ENCODE data around the gene TBC1D2B.

TBC1D2B gene

DNA sequence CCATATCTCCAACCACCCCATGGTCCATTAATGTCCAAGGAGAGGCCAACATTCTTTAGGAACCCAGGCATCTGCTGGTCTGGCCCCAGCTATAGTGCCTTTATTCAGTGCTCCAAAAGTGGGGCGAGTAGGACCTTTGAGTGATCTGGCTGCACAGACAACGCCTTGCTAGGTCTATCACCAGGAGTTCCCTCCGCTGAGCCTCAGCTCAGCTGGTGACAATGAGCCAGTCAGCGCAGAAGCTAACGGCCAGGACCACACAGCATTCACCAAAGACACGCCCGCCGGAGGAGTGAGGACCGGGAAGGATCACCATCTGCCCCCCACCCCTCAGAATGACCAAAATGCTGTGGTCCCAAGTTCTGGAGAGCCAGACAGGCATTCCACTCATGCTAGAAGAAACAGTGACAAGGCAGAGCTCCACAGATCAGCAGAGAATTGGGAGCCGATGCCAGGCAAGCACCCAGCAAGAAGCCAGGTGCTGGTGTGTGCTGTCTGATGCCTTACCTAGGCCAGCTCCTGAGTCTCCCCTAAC lies 19.0 kb downstream of the TBC1D2B start:
- TF ChIP-seq HOXC10 (CRISPR knock-in tag; IDR thresholded peaks at IDR 0.05) (no peak), ZNF202 (tag by site-specific recombination; IDR thresholded peaks at IDR 0.05; ENCODE audit: borderline replicate concordance) (no peak), SP3 (tag by site-specific recombination; IDR thresholded peaks at IDR 0.05) (no peak), ZNF211 (tag by site-specific recombination; IDR thresholded peaks at IDR 0.05; ENCODE audit: low read depth) (no peak), ZNF701 (tag by site-specific recombination; IDR thresholded peaks at IDR 0.05) (no peak), WT1 (tag by site-specific recombination; IDR thresholded peaks at IDR 0.05) (no peak), ZFP37 (tag by site-specific recombination; IDR thresholded peaks at IDR 0.05) (no peak), ZNF654 (tag by site-specific recombination; IDR thresholded peaks at IDR 0.05; ENCODE audit: low read depth) (no peak), ZNF792 (tag by site-specific recombination; IDR thresholded peaks at IDR 0.05) (no peak), REPIN1 (tag by site-specific recombination; IDR thresholded peaks at IDR 0.05; ENCODE audit: low read depth) (no peak), ZNF366 (tag by site-specific recombination; conservative IDR thresholded peaks at IDR 0.05) (no peak)
- POLR2A ChIA-PET = interaction anchor here (0.8 kb wide), 1 partner anchor 10 kb away, joined by 3 read pairs; no protein-coding TSS in a partner anchor
- CTCF ChIA-PET = interaction anchor here (0.7 to 1.0 kb wide), 3 partner anchors 16 to 746 kb away, joined by 3 to 4 read pairs (median 3); no protein-coding TSS in a partner anchor
- H3K27ac ChIP-seq (ENCODE audit: extremely low read depth, low read depth, low read length) = no peak overlapping the region
- no peak overlapping the region for H3K4me3 ChIP-seq (ENCODE audit: low read depth, low read length)
- peaks cover 21% of the 10 kb centered on the region for H3K4me1 ChIP-seq (ENCODE audit: control insufficient read depth, insufficient read depth, low read length)
- no peaks in the 10 kb centered on the region for H3K9me3 ChIP-seq (ENCODE audit: control insufficient read depth, insufficient read depth, low read depth, low read length)
- peaks cover 3 to 7% of the 10 kb centered on the region in 2 experiments for H3K36me3 ChIP-seq (ENCODE audit: control insufficient read depth in 2 of 2, insufficient read depth in 1 of 2, low read length in 2 of 2)

DNA sequence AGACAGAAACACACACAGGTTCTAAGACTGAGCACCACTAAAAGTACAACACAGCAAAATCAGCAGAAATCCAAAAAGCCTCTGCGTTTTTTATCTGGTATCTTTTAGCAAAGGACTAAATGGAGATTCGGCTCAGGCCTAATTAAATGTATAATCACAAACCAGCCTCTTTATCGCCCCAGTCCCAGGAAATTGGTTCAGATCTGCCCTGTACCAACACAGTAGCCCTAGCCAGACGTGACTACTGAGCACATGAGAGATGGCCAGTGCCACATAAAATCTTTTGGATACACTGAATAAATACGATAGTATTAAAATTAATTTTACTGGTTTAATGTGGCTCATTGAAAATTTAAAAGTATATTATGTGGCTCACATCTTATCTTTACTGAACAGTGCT lies 19.7 kb downstream of the TBC1D2B start:
- POLR2A ChIA-PET = no interaction called here
- Histone ChIP-seq H3K4me1 (ENCODE audit: control insufficient read depth, insufficient read depth, low read length) (peaks cover 21% of the 10 kb centered on the region), H3K36me3 (ENCODE audit: control insufficient read depth in 2 of 2, insufficient read depth in 1 of 2, low read length in 2 of 2) (peaks cover 3 to 13% of the 10 kb centered on the region in 2 experiments), H3K9me3 (ENCODE audit: control insufficient read depth, insufficient read depth, low read depth, low read length) (no peaks in the 10 kb centered on the region), H3K4me3 (ENCODE audit: low read depth, low read length) (no peak overlapping the region), H3K27ac (ENCODE audit: extremely low read depth, low read depth, low read length) (no peak overlapping the region)
- CTCF ChIA-PET = no interaction called here
- TF ChIP-seq, protein P1, sequence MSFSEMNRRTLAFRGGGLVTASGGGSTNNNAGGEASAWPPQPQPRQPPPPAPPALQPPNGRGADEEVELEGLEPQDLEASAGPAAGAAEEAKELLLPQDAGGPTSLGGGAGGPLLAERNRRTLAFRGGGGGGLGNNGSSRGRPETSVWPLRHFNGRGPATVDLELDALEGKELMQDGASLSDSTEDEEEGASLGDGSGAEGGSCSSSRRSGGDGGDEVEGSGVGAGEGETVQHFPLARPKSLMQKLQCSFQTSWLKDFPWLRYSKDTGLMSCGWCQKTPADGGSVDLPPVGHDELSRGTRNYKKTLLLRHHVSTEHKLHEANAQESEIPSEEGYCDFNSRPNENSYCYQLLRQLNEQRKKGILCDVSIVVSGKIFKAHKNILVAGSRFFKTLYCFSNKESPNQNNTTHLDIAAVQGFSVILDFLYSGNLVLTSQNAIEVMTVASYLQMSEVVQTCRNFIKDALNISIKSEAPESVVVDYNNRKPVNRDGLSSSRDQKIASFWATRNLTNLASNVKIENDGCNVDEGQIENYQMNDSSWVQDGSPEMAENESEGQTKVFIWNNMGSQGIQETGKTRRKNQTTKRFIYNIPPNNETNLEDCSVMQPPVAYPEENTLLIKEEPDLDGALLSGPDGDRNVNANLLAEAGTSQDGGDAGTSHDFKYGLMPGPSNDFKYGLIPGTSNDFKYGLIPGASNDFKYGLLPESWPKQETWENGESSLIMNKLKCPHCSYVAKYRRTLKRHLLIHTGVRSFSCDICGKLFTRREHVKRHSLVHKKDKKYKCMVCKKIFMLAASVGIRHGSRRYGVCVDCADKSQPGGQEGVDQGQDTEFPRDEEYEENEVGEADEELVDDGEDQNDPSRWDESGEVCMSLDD (tag by site-specific recombination; IDR thresholded peaks at IDR 0.05) = no peak
- no peak for TF ChIP-seq ZNF768 (tag by site-specific recombination; IDR thresholded peaks at IDR 0.05)
- TF ChIP-seq ZNF791 (tag by site-specific recombination; IDR thresholded peaks at IDR 0.05) = no peak
- no peak for TF ChIP-seq ZNF350 (tag by site-specific recombination; IDR thresholded peaks at IDR 0.05)
- no peak for TF ChIP-seq ZNF510 (tag by site-specific recombination; IDR thresholded peaks at IDR 0.05; ENCODE audit: insufficient replicate concordance)
- TF ChIP-seq EGR2 (tag by site-specific recombination; IDR thresholded peaks at IDR 0.05; ENCODE audit: low read depth) = no peak
- TF ChIP-seq ZBTB48 (tag by site-specific recombination; IDR thresholded peaks at IDR 0.05) = no peak
- no peak for TF ChIP-seq ZNF19 (tag by site-specific recombination; IDR thresholded peaks at IDR 0.05; ENCODE audit: low read depth)
- no peak for TF ChIP-seq ZNF223 (tag by site-specific recombination; IDR thresholded peaks at IDR 0.05)
- TF ChIP-seq, protein P2, sequence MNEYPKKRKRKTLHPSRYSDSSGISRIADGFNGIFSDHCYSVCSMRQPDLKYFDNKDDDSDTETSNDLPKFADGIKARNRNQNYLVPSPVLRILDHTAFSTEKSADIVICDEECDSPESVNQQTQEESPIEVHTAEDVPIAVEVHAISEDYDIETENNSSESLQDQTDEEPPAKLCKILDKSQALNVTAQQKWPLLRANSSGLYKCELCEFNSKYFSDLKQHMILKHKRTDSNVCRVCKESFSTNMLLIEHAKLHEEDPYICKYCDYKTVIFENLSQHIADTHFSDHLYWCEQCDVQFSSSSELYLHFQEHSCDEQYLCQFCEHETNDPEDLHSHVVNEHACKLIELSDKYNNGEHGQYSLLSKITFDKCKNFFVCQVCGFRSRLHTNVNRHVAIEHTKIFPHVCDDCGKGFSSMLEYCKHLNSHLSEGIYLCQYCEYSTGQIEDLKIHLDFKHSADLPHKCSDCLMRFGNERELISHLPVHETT (tag by site-specific recombination; IDR thresholded peaks at IDR 0.05) = no peak
- TF ChIP-seq ZNF692 (tag by site-specific recombination; IDR thresholded peaks at IDR 0.05) = no peak
- TF ChIP-seq ZNF785 (tag by site-specific recombination; IDR thresholded peaks at IDR 0.05) = no peak

Data from HEK293 (cell line).